ENCODE measurements around the gene CLCA1. TPM values are rescaled to one million over a fixed set of nuclear protein-coding genes. Genes with fewer than 3 reads are reported as not detected.

CLCA1 gene
- total and polyA plus RNA-seq, 10 of the 15 experiments (the other 5 are each of a cell fraction or from before 2014, with no cell fraction given), result 0.13 TPM; not detected in 9

GRCh38 chr1:86491171-86491950, 22.6 kb downstream of the CLCA1 start:
- Histone ChIP-seq H4K20me1 (ENCODE audit: control insufficient read depth, insufficient read depth) (no peaks in the 10 kb centered on the region), H3K79me2 (ENCODE audit: control insufficient read depth, insufficient read depth, low read length) (no peaks in the 10 kb centered on the region), H3K27me3 (replicated peaks in 1 of 2; ENCODE audit: control insufficient read depth in 2 of 2, insufficient read depth in 2 of 2, low read length in 1 of 2) (peaks cover 1 to 2% of the 10 kb centered on the region in 2 experiments; a peak in 2 of 4 replicates), H3K4me2 (ENCODE audit: control insufficient read depth, insufficient read depth) (no peak overlapping the region), H3K4me1 (ENCODE audit: control insufficient read depth, insufficient read depth, low read length) (no peaks in the 10 kb centered on the region), H2AFZ (ENCODE audit: control insufficient read depth, low read depth, low read length) (no peak overlapping the region), H3K36me3 (ENCODE audit: control insufficient read depth in 2 of 2, insufficient read depth in 2 of 2, low read length in 1 of 2) (no peaks in the 10 kb centered on the region), H3K27ac (ENCODE audit: control insufficient read depth, insufficient read depth) (no peak overlapping the region), H3K9ac (ENCODE audit: control insufficient read depth, insufficient read depth, low read length) (no peak overlapping the region), H3K4me3 (no peak overlapping the region), H3K9me3 (replicated peaks; ENCODE audit: control insufficient read depth, insufficient read depth, low read length) (no peaks in the 10 kb centered on the region)
- in situ Hi-C loops (cut with MboI) (no loop called here), intact Hi-C loops (cut with micrococcal nuclease; ENCODE audit: unreplicated experiment) (no loop called here)
- ChIA-PET SMC1A (ENCODE audit: uncharacterized antibody, unreplicated experiment) (interaction anchor here (1.1 kb wide), 1 partner anchor 11 kb away, joined by 3 read pairs; no protein-coding TSS in a partner anchor), CTCF (interaction anchor here (4.4 kb wide), 1 partner anchor 9 kb away, joined by 45 read pairs; no protein-coding TSS in a partner anchor), POLR2A (no interaction called here), RAD21 (ENCODE audit: unreplicated experiment) (no interaction called here)
- TF ChIP-seq ZNF622 (IDR thresholded peaks at IDR 0.05) (no peak), TCF12 (IDR thresholded peaks at IDR 0.05; ENCODE audit: low read depth, low read length) (no peak), SIN3A (IDR thresholded peaks at IDR 0.05; ENCODE audit: low read depth, low read length) (no peak)
- no TSS peak for BruUV-seq (replicated peaks)
- WGBS (ENCODE audit: insufficient coverage, insufficient replicate concordance, low lambda C conversion rate, missing lambda C conversion rate), result 26% methylated on average over 2 of the region's 2 CpGs
- ATAC-seq, result no peak
- FAIRE-seq, result no peak
- no peak for DNase-seq (ENCODE audit: low read depth, low spot score)

- ChIA-PET RAD21 (ENCODE audit: unreplicated experiment) (no interaction called here), SMC1A (ENCODE audit: uncharacterized antibody, unreplicated experiment) (interaction anchor here (0.5 kb wide), 1 partner anchor 53 kb away, joined by 3 read pairs; no protein-coding TSS in a partner anchor), CTCF (interaction anchor here (1.2 to 11.1 kb wide), 10 partner anchors 9 to 239 kb away, joined by 3 to 104 read pairs (median 27); no protein-coding TSS in a partner anchor), POLR2A (no interaction called here)
- no peak overlapping the region for H2AFZ ChIP-seq (ENCODE audit: control insufficient read depth, low read depth, low read length)
- WGBS (ENCODE audit: insufficient coverage, insufficient replicate concordance, low lambda C conversion rate, missing lambda C conversion rate), result 12% methylated on average over 3 of the region's 3 CpGs
- peaks cover 0 to under 1% of the 10 kb centered on the region in 2 experiments; a peak in 1 of 4 replicates for H3K27me3 ChIP-seq (replicated peaks in 1 of 2; ENCODE audit: control insufficient read depth in 2 of 2, insufficient read depth in 2 of 2, low read length in 1 of 2)
- TF ChIP-seq KLF5 (IDR thresholded peaks at IDR 0.05; ENCODE audit: partially characterized antibody), result no peak
- no peak for TF ChIP-seq IRF3 (IDR thresholded peaks at IDR 0.05)
- no peak for TF ChIP-seq YY1 (IDR thresholded peaks at IDR 0.05; ENCODE audit: low read depth, low read length)
- TF ChIP-seq GATAD2B (conservative IDR thresholded peaks at IDR 0.05; ENCODE audit: low read depth), result no peak
- no peak for TF ChIP-seq ZNF24 (IDR thresholded peaks at IDR 0.05)
- H3K4me3 ChIP-seq, result no peak overlapping the region
- FAIRE-seq (no peak), ATAC-seq (no peak), DNase-seq (ENCODE audit: low read depth, low spot score) (no peak)
- H3K79me2 ChIP-seq (ENCODE audit: control insufficient read depth, insufficient read depth, low read length), result no peaks in the 10 kb centered on the region
- H3K9me3 ChIP-seq (replicated peaks; ENCODE audit: control insufficient read depth, insufficient read depth, low read length), result no peaks in the 10 kb centered on the region
- H3K9ac ChIP-seq (ENCODE audit: control insufficient read depth, insufficient read depth, low read length), result no peak overlapping the region
- no peak overlapping the region for H3K4me2 ChIP-seq (ENCODE audit: control insufficient read depth, insufficient read depth)
- no peaks in the 10 kb centered on the region for H4K20me1 ChIP-seq (ENCODE audit: control insufficient read depth, insufficient read depth)
- BruUV-seq (replicated peaks), result no TSS peak
- no peaks in the 10 kb centered on the region for H3K36me3 ChIP-seq (ENCODE audit: control insufficient read depth in 2 of 2, insufficient read depth in 2 of 2, low read length in 1 of 2)
- intact Hi-C loops (cut with micrococcal nuclease; ENCODE audit: unreplicated experiment) (no loop called here), in situ Hi-C loops (cut with MboI) (no loop called here)
- no peaks in the 10 kb centered on the region for H3K4me1 ChIP-seq (ENCODE audit: control insufficient read depth, insufficient read depth, low read length)
- no peak overlapping the region for H3K27ac ChIP-seq (ENCODE audit: control insufficient read depth, insufficient read depth)
Measured at GRCh38 chr1:86498281-86498680, 29.6 kb downstream of the CLCA1 start.

All from GM12878 (cell line).